Fibroblast of lung (primary cell): ENCODE results near the gene PRICKLE1. TPM values are rescaled to one million over a fixed set of nuclear protein-coding genes. Genes with fewer than 3 reads are reported as not detected.

Experiments used
- DNase-seq, 2 donors: peaks; one replicate each; pipeline versions ENCODE4 v3.0.0 to v3.0.0-alpha.2; 2010; ENCODE audit warnings: low read depth in 2 of 2
- H2AFZ ChIP-seq: 2 replicates; pipeline ENCODE4 v1.5.1; 2012; ENCODE audit warnings: low read length, control low read depth, inconsistent platforms
- H3K27ac ChIP-seq: 2 replicates; pipeline ENCODE4 v1.5.1; 2011; ENCODE audit warnings: low read length, control low read depth; ENCODE audit not compliant: insufficient read depth
- H3K27me3 ChIP-seq: 2 replicates; pipeline ENCODE4 v1.5.1; 2011; ENCODE audit warnings: mild to moderate bottlenecking, low read length; ENCODE audit not compliant: control insufficient read depth, insufficient read depth
- H3K36me3 ChIP-seq: 2 replicates; pipeline ENCODE4 v1.5.1; 2011; ENCODE audit warnings: low read length; ENCODE audit not compliant: control insufficient read depth, insufficient read depth
- H3K4me1 ChIP-seq: 2 replicates; pipeline ENCODE4 v1.5.1; 2011; ENCODE audit warnings: low read length; ENCODE audit not compliant: control insufficient read depth, insufficient read depth; ENCODE audit errors: extremely low read depth
- H3K4me2 ChIP-seq: 2 replicates; pipeline ENCODE4 v1.5.1; 2011; ENCODE audit warnings: low read length, control low read depth; ENCODE audit not compliant: insufficient read depth; ENCODE audit errors: extremely low read depth
- H3K4me3 ChIP-seq, 4 experiments: fragments of 200-600 bp in 1 of 4; sonication (generic) in 1 of 4; replicated peaks in 1 of 4; 2 replicates each; pipeline ENCODE4 v1.5.1; 2011 to 2016; ENCODE audit warnings: low read length in 4 of 4, low read depth in 3 of 4, mild to moderate bottlenecking in 3 of 4, control low read depth in 2 of 4, inconsistent platforms in 1 of 4, mixed read lengths in 1 of 4; ENCODE audit not compliant: insufficient read depth in 1 of 4; ENCODE audit errors: control extremely low read depth in 1 of 4
- H3K79me2 ChIP-seq: 2 replicates; pipeline ENCODE4 v1.5.1; 2012; ENCODE audit warnings: mild to moderate bottlenecking, low read length, inconsistent platforms; ENCODE audit not compliant: control insufficient read depth, insufficient read depth
- H3K9ac ChIP-seq: 2 replicates; pipeline ENCODE4 v1.5.1; 2011; ENCODE audit warnings: mild to moderate bottlenecking, low read length, control low read depth; ENCODE audit not compliant: insufficient read depth
- H3K9me3 ChIP-seq: 2 replicates; pipeline ENCODE4 v1.5.1; 2012; ENCODE audit warnings: low read depth, low read length; ENCODE audit not compliant: control insufficient read depth, insufficient read depth
- H4K20me1 ChIP-seq: 2 replicates; pipeline ENCODE4 v1.5.1; 2011; ENCODE audit warnings: low read length; ENCODE audit not compliant: control insufficient read depth, insufficient read depth; ENCODE audit errors: extremely low read depth
- CTCF ChIP-seq, 2 donors: IDR thresholded peaks in 1 of 2; conservative IDR thresholded peaks in 1 of 2; 1 replicate in 1 of 2; 2 replicates in 1 of 2; pipeline ENCODE4 v1.5.1; 2011 to 2012; ENCODE audit warnings: low read length in 2 of 2, control low read depth in 1 of 2, inconsistent platforms in 1 of 2, low read depth in 1 of 2, mild to moderate bottlenecking in 1 of 2
- EZH2 ChIP-seq: IDR thresholded peaks from 2 replicates; pipeline ENCODE4 v1.5.1; 2012; ENCODE audit warnings: low read length, control low read depth, mild to moderate bottlenecking; ENCODE audit errors: missing control alignments
- polyA plus RNA-seq, 2 donors: library from polyadenylated mRNA; depleted of rRNA in 1 of 2; stranded (reverse) in 1 of 2; unstranded in 1 of 2; fragments of >200 nt; gene quantifications; 2 replicates each; pipeline ENCODE4 v1.2.1, GENCODE V29; 2011 to 2012; ENCODE audit warnings: missing spikeins in 1 of 2
- total RNA-seq: library from RNA; depleted of rRNA; stranded (reverse); fragments of >200 nt; gene quantifications from 2 replicates; pipeline ENCODE4 v1.2.1, GENCODE V29; 2014

Gene PRICKLE1
- total and polyA plus RNA-seq, 2 donors (not counting 1 experiment from before 2014, with no cell fraction given), result 3.4 to 9.6 TPM

- TF ChIP-seq EZH2, result no peak
- no peak for TF ChIP-seq CTCF (conservative IDR thresholded peaks at IDR 0.05 in 1 of 2, IDR thresholded peaks at IDR 0.05 in 1 of 2; ENCODE audit: low read depth in 1 of 2, low read length in 2 of 2)
- Histone ChIP-seq H3K9me3 (no peaks in the 10 kb centered on the region), H4K20me1 (no peaks in the 10 kb centered on the region), H3K4me3 (no peak overlapping the region), H3K27me3 (no peaks in the 10 kb centered on the region), H3K4me2 (no peak overlapping the region), H3K27ac (no peak overlapping the region), H3K36me3 (no peaks in the 10 kb centered on the region), H2AFZ (no peak overlapping the region), H3K4me1 (no peaks in the 10 kb centered on the region), H3K9ac (no peak overlapping the region), H3K79me2 (no peaks in the 10 kb centered on the region)
- no peak for DNase-seq
These were observed 64.1 kb downstream of the PRICKLE1 start for GRCh38 chr12:42525444-42525843.

GRCh38 chr12:42524716-42525115 is 64.8 kb downstream of the PRICKLE1 start:
- no peaks in the 10 kb centered on the region for H3K4me1 ChIP-seq
- H3K79me2 ChIP-seq, result no peaks in the 10 kb centered on the region
- H4K20me1 ChIP-seq, result no peaks in the 10 kb centered on the region
- TF ChIP-seq CTCF (conservative IDR thresholded peaks at IDR 0.05 in 1 of 2, IDR thresholded peaks at IDR 0.05 in 1 of 2; ENCODE audit: low read depth in 1 of 2, low read length in 2 of 2) (no peak), EZH2 (no peak)
- H3K9ac ChIP-seq, result no peak overlapping the region
- H3K27ac ChIP-seq, result no peak overlapping the region
- H3K4me3 ChIP-seq, result no peak overlapping the region
- no peaks in the 10 kb centered on the region for H3K36me3 ChIP-seq
- no peak overlapping the region for H3K4me2 ChIP-seq
- H3K9me3 ChIP-seq, result no peaks in the 10 kb centered on the region
- H3K27me3 ChIP-seq, result no peaks in the 10 kb centered on the region
- no peak for DNase-seq
- no peak overlapping the region for H2AFZ ChIP-seq

DNA sequence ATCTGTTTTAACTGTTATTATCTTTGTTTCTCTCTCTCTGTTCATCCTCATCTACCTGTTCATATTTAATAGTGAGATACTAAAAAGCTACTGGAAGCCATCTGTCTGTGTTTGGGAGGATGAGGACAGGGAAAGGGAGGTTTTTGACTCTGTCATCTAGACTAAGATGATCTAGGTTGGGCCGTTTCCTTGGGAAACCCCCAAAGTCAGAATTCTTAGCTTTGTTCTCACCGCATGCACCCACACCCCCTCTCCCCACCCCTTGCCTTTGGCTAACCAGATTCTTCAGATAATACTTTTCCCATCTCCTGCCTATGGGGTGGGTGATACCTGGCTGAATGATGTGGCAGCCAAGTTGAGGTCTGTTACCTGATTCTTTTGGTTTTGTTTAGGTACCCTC is 73.0 kb downstream of the PRICKLE1 start:
- no peak overlapping the region for H3K4me3 ChIP-seq
- H3K79me2 ChIP-seq, result no peaks in the 10 kb centered on the region
- H3K9ac ChIP-seq, result no peak overlapping the region
- no peak for TF ChIP-seq CTCF (conservative IDR thresholded peaks at IDR 0.05 in 1 of 2, IDR thresholded peaks at IDR 0.05 in 1 of 2; ENCODE audit: low read depth in 1 of 2, low read length in 2 of 2)
- TF ChIP-seq EZH2, result no peak
- no peak overlapping the region for H3K4me2 ChIP-seq
- no peak overlapping the region for H2AFZ ChIP-seq
- no peaks in the 10 kb centered on the region for H4K20me1 ChIP-seq
- H3K9me3 ChIP-seq, result no peaks in the 10 kb centered on the region
- H3K36me3 ChIP-seq, result no peaks in the 10 kb centered on the region
- DNase-seq, result no peak
- no peaks in the 10 kb centered on the region for H3K27me3 ChIP-seq
- no peak overlapping the region for H3K27ac ChIP-seq
- no peaks in the 10 kb centered on the region for H3K4me1 ChIP-seq
